IMR-90 (cell line): Measurements from ENCODE around the gene TFDP2. TPM values are rescaled to one million over a fixed set of nuclear protein-coding genes. Genes with fewer than 3 reads are reported as not detected.
A peak's percentile ranks its signal among the peaks of the same experiment; 100 is the strongest.

Experiments used
- ATAC-seq: fragments of 200-7000 bp; cut with Tn5 transposase; 2 replicates; pipeline ENCODE4 v1.9.1; 2020; ENCODE audit warnings: low read depth, mild to moderate bottlenecking, moderate library complexity
- BruUV-seq: library from RNA; stranded (reverse); fragments of 400-500 nt; replicated peaks from 2 replicates; lab custom pipeline; 2021; lab: Mats Ljungman, UMichigan
- CTCF ChIA-PET: fragments of 300-600 bp; formaldehyde crosslinking; extraction: SDS; loops from one replicate; lab custom pipeline; 2021; ENCODE audit warnings: antibody characterized with exemption; lab: Yijun Ruan, JAX
- POLR2A ChIA-PET: fragments of 300-600 bp; sonication (Branson Sonifier 250); formaldehyde crosslinking; loops from one replicate; lab custom pipeline; 2022; ENCODE audit warnings: antibody characterized with exemption; ENCODE audit not compliant: unreplicated experiment; lab: Charles Lee
- DNase-seq: peaks from one replicate; pipeline ENCODE4 v3.0.0; 2013
- H2AFZ ChIP-seq: replicated peaks from 2 replicates; pipeline ENCODE3; 2013; ENCODE audit warnings: low read length, mild to moderate bottlenecking; ENCODE audit not compliant: poor library complexity
- H2AK5ac ChIP-seq: 2 replicates; pipeline ENCODE4 v1.6.1; 2013; ENCODE audit warnings: low read depth, low read length, inconsistent platforms
- H2AK9ac ChIP-seq: replicated peaks from 2 replicates; pipeline ENCODE3; 2013; ENCODE audit warnings: mild to moderate bottlenecking, low read depth, low read length, moderate library complexity; ENCODE audit not compliant: poor library complexity
- H2BK120ac ChIP-seq: 2 replicates; pipeline ENCODE4 v1.6.1; 2013; ENCODE audit warnings: low read depth, low read length, inconsistent platforms
- H2BK15ac ChIP-seq: 3 replicates; pipeline ENCODE4 v1.6.1; 2013; ENCODE audit warnings: low read depth, low read length, inconsistent platforms
- H2BK20ac ChIP-seq: 2 replicates; pipeline ENCODE4 v1.6.1; 2013; ENCODE audit warnings: low read depth, mild to moderate bottlenecking, inconsistent platforms, low read length, moderate library complexity
- H2BK5ac ChIP-seq: 2 replicates; pipeline ENCODE4 v1.6.1; 2013; ENCODE audit warnings: mild to moderate bottlenecking, low read depth, low read length, inconsistent platforms; ENCODE audit not compliant: poor library complexity, severe bottlenecking
- H3K14ac ChIP-seq: replicated peaks from 2 replicates; pipeline ENCODE4 v1.6.1; 2013; ENCODE audit warnings: low read depth, low read length, inconsistent platforms
- H3K18ac ChIP-seq: 2 replicates; pipeline ENCODE4 v1.6.1; 2013; ENCODE audit warnings: low read depth, low read length, control low read depth
- H3K23ac ChIP-seq: 2 replicates; pipeline ENCODE4 v1.6.1; 2013; ENCODE audit warnings: low read depth, low read length, inconsistent platforms
- H3K27ac ChIP-seq: 2 replicates; pipeline ENCODE4 v1.5.1; 2013; ENCODE audit warnings: mild to moderate bottlenecking, control low read depth, low read length; ENCODE audit not compliant: insufficient read depth
- H3K27me3 ChIP-seq: 2 replicates; pipeline ENCODE4 v1.6.1; 2013; ENCODE audit warnings: low read length; ENCODE audit not compliant: control insufficient read depth, insufficient read depth
- H3K36me3 ChIP-seq: 2 replicates; pipeline ENCODE4 v1.6.1; 2013; ENCODE audit warnings: low read length, mixed read lengths; ENCODE audit not compliant: control insufficient read depth, insufficient read depth
- H3K4ac ChIP-seq: 2 replicates; pipeline ENCODE4 v1.6.1; 2013; ENCODE audit warnings: low read depth, low read length, inconsistent platforms
- H3K4me1 ChIP-seq: 2 replicates; pipeline ENCODE4 v1.6.1; 2013; ENCODE audit warnings: low read length, mixed read lengths; ENCODE audit not compliant: control insufficient read depth, insufficient read depth
- H3K4me2 ChIP-seq: 2 replicates; pipeline ENCODE4 v1.6.1; 2013; ENCODE audit warnings: low read depth, mild to moderate bottlenecking, control low read depth, low read length, moderate library complexity
- H3K4me3 ChIP-seq: 2 replicates; pipeline ENCODE4 v1.5.1; 2013; ENCODE audit warnings: low read depth, mild to moderate bottlenecking, control low read depth, low read length, moderate library complexity; ENCODE audit not compliant: insufficient read depth
- H3K56ac ChIP-seq: 2 replicates; pipeline ENCODE4 v1.6.1; 2013; ENCODE audit warnings: low read length, inconsistent platforms; ENCODE audit not compliant: insufficient read depth; ENCODE audit errors: extremely low read depth
- H3K79me1 ChIP-seq, 2 experiments: 2 replicates each; pipeline ENCODE4 v1.6.1; 2013; ENCODE audit warnings: low read length in 2 of 2, inconsistent platforms in 1 of 2, low read depth in 1 of 2
- H3K9ac ChIP-seq: 2 replicates; pipeline ENCODE4 v1.6.1; 2013; ENCODE audit warnings: low read depth, low read length, control low read depth
- H3K9me1 ChIP-seq: 2 replicates; pipeline ENCODE4 v1.6.1; 2013; ENCODE audit warnings: low read length, inconsistent platforms; ENCODE audit not compliant: insufficient read depth
- H3K9me3 ChIP-seq: 2 replicates; pipeline ENCODE4 v1.6.1; 2013; ENCODE audit warnings: low read length; ENCODE audit not compliant: control insufficient read depth, insufficient read depth
- H4K20me1 ChIP-seq: 2 replicates; pipeline ENCODE4 v1.6.1; 2013; ENCODE audit warnings: low read length, inconsistent platforms; ENCODE audit not compliant: insufficient read depth
- H4K5ac ChIP-seq: 2 replicates; pipeline ENCODE4 v1.6.1; 2013; ENCODE audit warnings: mild to moderate bottlenecking, low read depth, low read length, control low read depth
- H4K8ac ChIP-seq, 2 experiments: 2 replicates each; pipeline ENCODE4 v1.6.1; 2013; ENCODE audit warnings: low read depth in 2 of 2, low read length in 2 of 2, control low read depth in 1 of 2, inconsistent platforms in 1 of 2
- H4K91ac ChIP-seq: 2 replicates; pipeline ENCODE4 v1.6.1; 2013; ENCODE audit warnings: low read depth, low read length, inconsistent platforms; ENCODE audit not compliant: insufficient read depth
- BHLHE40 ChIP-seq: fragments of 150-350 bp; IDR thresholded peaks from 2 replicates; pipeline ENCODE4 v1.6.1; 2016; ENCODE audit warnings: mild to moderate bottlenecking, low read depth, low read length
- CHD1 ChIP-seq: IDR thresholded peaks from 2 replicates; pipeline ENCODE4 v1.6.1; 2012; ENCODE audit warnings: low read depth, low read length, improper control_type of control experiment
- FOS ChIP-seq: fragments of 150-350 bp; IDR thresholded peaks from 2 replicates; pipeline ENCODE4 v1.6.1; 2016; ENCODE audit warnings: low read depth, low read length
- MAFK ChIP-seq: IDR thresholded peaks from 2 replicates; pipeline ENCODE4 v1.6.1; 2012; ENCODE audit warnings: low read depth, low read length, improper control_type of control experiment
- MAZ ChIP-seq: IDR thresholded peaks from 2 replicates; pipeline ENCODE4 v1.6.1; 2012; ENCODE audit warnings: low read depth, mild to moderate bottlenecking, low read length, improper control_type of control experiment, moderate library complexity, borderline replicate concordance
- MXI1 ChIP-seq: IDR thresholded peaks from 2 replicates; pipeline ENCODE4 v1.6.1; 2012; ENCODE audit warnings: low read depth, mild to moderate bottlenecking, low read length, moderate library complexity, borderline replicate concordance
- POLR2A ChIP-seq: IDR thresholded peaks from 2 replicates; pipeline ENCODE4 v1.6.1; 2012; ENCODE audit warnings: mild to moderate bottlenecking, low read depth, low read length
- RAD21 ChIP-seq: IDR thresholded peaks from 2 replicates; pipeline ENCODE4 v1.6.1; 2012; ENCODE audit warnings: low read length, improper control_type of control experiment
- RCOR1 ChIP-seq: IDR thresholded peaks from 2 replicates; pipeline ENCODE4 v1.6.1; 2012; ENCODE audit warnings: mild to moderate bottlenecking, low read length, improper control_type of control experiment; ENCODE audit not compliant: insufficient replicate concordance
- RFX5 ChIP-seq: IDR thresholded peaks from 2 replicates; pipeline ENCODE4 v1.8.0; 2012; ENCODE audit warnings: low read depth, mild to moderate bottlenecking, low read length, moderate library complexity
- SMC3 ChIP-seq: fragments of 150-350 bp; IDR thresholded peaks from 2 replicates; pipeline ENCODE4 v1.6.1; 2016; ENCODE audit warnings: low read depth, mild to moderate bottlenecking, antibody characterized with exemption, low read length, moderate library complexity
- WGBS, 2 experiments: methylation state at CpG; one replicate each; pipeline versions ENCODE4 v1.1.5 to v1.1.7; 2013; ENCODE audit warnings: missing lambda C conversion rate in 2 of 2; ENCODE audit not compliant: insufficient read length in 1 of 2; ENCODE audit errors: extremely low coverage in 2 of 2; 5-methylcytosine and 5-hydroxymethylcytosine counted together
- dilution Hi-C: fragments of 300-500 bp; cut with HindIII; formaldehyde crosslinking; loops from one replicate; pipeline ENCODE4 v1.14.3; 2018; ENCODE audit warnings: low sequenced_read_pairs; ENCODE audit not compliant: unreplicated experiment
- in situ Hi-C: fragments of 300-500 bp; cut with MboI; formaldehyde crosslinking; loops from 3 replicates; pipeline ENCODE4 v1.14.3; 2019; ENCODE audit warnings: low sequenced_read_pairs, inconsistent platforms, mixed read lengths
- intact Hi-C: fragments of 100-400 bp; cut with micrococcal nuclease; formaldehyde crosslinking; loops from 2 replicates; pipeline ENCODE4 v1.10.0; 2022
- polyA plus RNA-seq, 3 experiments: library from polyadenylated mRNA; depleted of rRNA; stranded (reverse); fragments of >200 nt; gene quantifications; 2 replicates each; pipeline ENCODE4 v1.2.3, GENCODE V29; 2012; ENCODE audit warnings: low replicate concordance in 1 of 3
- total RNA-seq: library from RNA; depleted of rRNA; stranded (reverse); fragments of >200 nt; gene quantifications from 2 replicates; pipeline ENCODE4 v1.2.3, GENCODE V29; 2012
- TF ChIP-seq, protein P1 (sequence below): fragments of 150-350 bp; IDR thresholded peaks from 2 replicates; pipeline ENCODE4 v1.6.1; 2016; ENCODE audit warnings: low read depth, mild to moderate bottlenecking, low read length, moderate library complexity, borderline replicate concordance
- TF ChIP-seq, protein P2 (sequence below): fragments of 150-350 bp; IDR thresholded peaks from 2 replicates; pipeline ENCODE4 v1.6.1; 2017; ENCODE audit warnings: mild to moderate bottlenecking, antibody characterized with exemption, low read length, low read depth
- TF ChIP-seq, protein P3 (sequence below): conservative IDR thresholded peaks from 2 replicates; pipeline ENCODE4 v1.5.1; 2012; ENCODE audit warnings: mild to moderate bottlenecking, low read depth, low read length, improper control_type of control experiment

TFDP2 gene
- total and polyA plus RNA-seq, 2 of the 4 experiments (the other 2 are of a cell fraction) = 10.7 to 23.7 TPM

DNA sequence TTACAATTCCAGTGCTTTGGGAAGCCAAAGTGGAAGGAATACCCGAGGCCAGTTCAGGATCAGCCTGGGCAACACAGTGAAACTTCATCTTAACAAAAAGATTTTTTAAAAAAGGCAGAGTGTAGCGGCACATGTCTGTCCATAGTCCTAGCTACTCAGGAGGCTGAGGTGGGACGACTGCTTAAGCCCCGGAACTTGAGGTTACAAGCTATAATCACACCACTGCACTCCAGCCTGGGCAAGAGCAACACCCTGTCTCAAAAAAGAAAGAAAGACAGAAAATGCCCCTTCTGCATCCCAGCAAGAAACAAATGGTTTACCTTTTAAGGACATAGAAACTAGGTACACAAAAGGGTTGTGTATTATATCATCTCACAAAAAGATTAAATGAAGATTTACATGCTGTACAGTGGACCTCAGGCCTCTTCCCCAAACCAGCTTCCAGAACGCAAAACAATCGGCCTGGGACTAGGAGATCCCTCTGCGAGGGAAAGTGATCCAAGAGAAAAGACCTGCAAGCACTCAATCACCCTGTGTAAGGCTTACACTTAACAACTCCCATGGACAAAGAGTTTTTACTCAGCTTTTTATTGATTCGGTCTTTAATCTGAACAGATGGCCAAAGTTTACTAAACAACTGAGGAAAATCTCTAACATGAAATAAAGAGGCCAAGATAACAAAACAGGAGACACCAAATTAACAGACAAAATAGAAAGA is 21.2 kb downstream of the TFDP2 start:
- no peaks in the 10 kb centered on the region for H3K9me1 ChIP-seq
- peaks cover 0 to 6% of the 10 kb centered on the region in 2 experiments; a peak in 2 of 4 replicates for H3K79me1 ChIP-seq
- dilution Hi-C loops (no loop called here), in situ Hi-C loops (loop anchor here (5.0 kb wide), 1 partner anchor 149 kb away; no protein-coding TSS in a partner anchor), intact Hi-C loops (no loop called here)
- H3K18ac ChIP-seq = no peak overlapping the region; the same call in 1 of the 2 replicates
- no peaks in the 10 kb centered on the region for H3K9me3 ChIP-seq
- ChIA-PET CTCF (interaction anchor here (1.0 to 2.4 kb wide), 2 partner anchors 67 to 152 kb away, joined by 3 to 6 read pairs; no protein-coding TSS in a partner anchor), POLR2A (no interaction called here)
- peak overlapping the region; percentile 33; the same call in 1 of the 2 replicates for H3K23ac ChIP-seq
- no peak overlapping the region for H2AK9ac ChIP-seq
- no CpG with 5 or more reads among the region's 8 CpGs for WGBS, 2 experiments
- H3K4ac ChIP-seq = no peak overlapping the region
- no peaks in the 10 kb centered on the region for H3K4me1 ChIP-seq
- no peak overlapping the region for H3K27ac ChIP-seq
- H2BK20ac ChIP-seq = no peak overlapping the region
- H4K20me1 ChIP-seq = no peaks in the 10 kb centered on the region
- no peak overlapping the region for H2BK5ac ChIP-seq
- peak overlapping the region; percentile 29; the same call in 1 of the 2 replicates for H4K5ac ChIP-seq
- no peak overlapping the region for H4K91ac ChIP-seq
- H3K27me3 ChIP-seq = no peaks in the 10 kb centered on the region
- no peak overlapping the region for H2AFZ ChIP-seq
- H3K9ac ChIP-seq = no peak overlapping the region
- peak overlapping the region in 1 of 2 experiments; percentile 20; a peak in 1 of 4 replicates for H4K8ac ChIP-seq
- H2BK15ac ChIP-seq = no peak overlapping the region
- H3K36me3 ChIP-seq = no peaks in the 10 kb centered on the region
- ATAC-seq = no peak
- TF ChIP-seq BHLHE40 (no peak), POLR2A (no peak), MAFK (no peak), RFX5 (no peak), MAZ (no peak), MXI1 (no peak), RAD21 (no peak), SMC3 (no peak), RCOR1 (no peak), CHD1 (no peak), FOS (no peak)
- TF ChIP-seq, protein P1, sequence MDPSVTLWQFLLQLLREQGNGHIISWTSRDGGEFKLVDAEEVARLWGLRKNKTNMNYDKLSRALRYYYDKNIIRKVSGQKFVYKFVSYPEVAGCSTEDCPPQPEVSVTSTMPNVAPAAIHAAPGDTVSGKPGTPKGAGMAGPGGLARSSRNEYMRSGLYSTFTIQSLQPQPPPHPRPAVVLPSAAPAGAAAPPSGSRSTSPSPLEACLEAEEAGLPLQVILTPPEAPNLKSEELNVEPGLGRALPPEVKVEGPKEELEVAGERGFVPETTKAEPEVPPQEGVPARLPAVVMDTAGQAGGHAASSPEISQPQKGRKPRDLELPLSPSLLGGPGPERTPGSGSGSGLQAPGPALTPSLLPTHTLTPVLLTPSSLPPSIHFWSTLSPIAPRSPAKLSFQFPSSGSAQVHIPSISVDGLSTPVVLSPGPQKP = no peak
- TF ChIP-seq, protein P2, sequence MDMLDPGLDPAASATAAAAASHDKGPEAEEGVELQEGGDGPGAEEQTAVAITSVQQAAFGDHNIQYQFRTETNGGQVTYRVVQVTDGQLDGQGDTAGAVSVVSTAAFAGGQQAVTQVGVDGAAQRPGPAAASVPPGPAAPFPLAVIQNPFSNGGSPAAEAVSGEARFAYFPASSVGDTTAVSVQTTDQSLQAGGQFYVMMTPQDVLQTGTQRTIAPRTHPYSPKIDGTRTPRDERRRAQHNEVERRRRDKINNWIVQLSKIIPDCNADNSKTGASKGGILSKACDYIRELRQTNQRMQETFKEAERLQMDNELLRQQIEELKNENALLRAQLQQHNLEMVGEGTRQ = no peak
- TF ChIP-seq, protein P3, sequence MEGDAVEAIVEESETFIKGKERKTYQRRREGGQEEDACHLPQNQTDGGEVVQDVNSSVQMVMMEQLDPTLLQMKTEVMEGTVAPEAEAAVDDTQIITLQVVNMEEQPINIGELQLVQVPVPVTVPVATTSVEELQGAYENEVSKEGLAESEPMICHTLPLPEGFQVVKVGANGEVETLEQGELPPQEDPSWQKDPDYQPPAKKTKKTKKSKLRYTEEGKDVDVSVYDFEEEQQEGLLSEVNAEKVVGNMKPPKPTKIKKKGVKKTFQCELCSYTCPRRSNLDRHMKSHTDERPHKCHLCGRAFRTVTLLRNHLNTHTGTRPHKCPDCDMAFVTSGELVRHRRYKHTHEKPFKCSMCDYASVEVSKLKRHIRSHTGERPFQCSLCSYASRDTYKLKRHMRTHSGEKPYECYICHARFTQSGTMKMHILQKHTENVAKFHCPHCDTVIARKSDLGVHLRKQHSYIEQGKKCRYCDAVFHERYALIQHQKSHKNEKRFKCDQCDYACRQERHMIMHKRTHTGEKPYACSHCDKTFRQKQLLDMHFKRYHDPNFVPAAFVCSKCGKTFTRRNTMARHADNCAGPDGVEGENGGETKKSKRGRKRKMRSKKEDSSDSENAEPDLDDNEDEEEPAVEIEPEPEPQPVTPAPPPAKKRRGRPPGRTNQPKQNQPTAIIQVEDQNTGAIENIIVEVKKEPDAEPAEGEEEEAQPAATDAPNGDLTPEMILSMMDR = no peak
- no peak overlapping the region for H2BK120ac ChIP-seq
- peak overlapping the region; percentile 31; the same call in 1 of the 2 replicates for H3K14ac ChIP-seq
- H3K56ac ChIP-seq = no peak overlapping the region
- BruUV-seq = no TSS peak
- H2AK5ac ChIP-seq = no peak overlapping the region
- H3K4me3 ChIP-seq = no peak overlapping the region
- no peak overlapping the region for H3K4me2 ChIP-seq
- DNase-seq = no peak
